HepG2 (cell line): ENCODE data around the gene SMCO4. TPM values are rescaled to one million over a fixed set of nuclear protein-coding genes. Genes with fewer than 3 reads are reported as not detected.

Experiments used
- ATM ChIP-seq: fragments of 450-650 bp; IDR thresholded peaks from 2 replicates; pipeline ENCODE4 v1.7.1; 2017; ENCODE audit warnings: mild to moderate bottlenecking, borderline replicate concordance
- CENPX ChIP-seq: sonication (generic); formaldehyde crosslinking; IDR thresholded peaks from 2 replicates; pipeline ENCODE4 v1.9.0; 2021; ENCODE audit warnings: mild to moderate bottlenecking, missing genetic modification reagents, moderate library complexity
- CHD2 ChIP-seq: IDR thresholded peaks from 2 replicates; pipeline ENCODE4 v1.6.1; 2011; ENCODE audit warnings: low read depth, low read length, improper control_type of control experiment
- EED ChIP-seq: sonication (generic); formaldehyde crosslinking; IDR thresholded peaks from 2 replicates; pipeline ENCODE4 v1.5.0; 2020; ENCODE audit warnings: mild to moderate bottlenecking, missing genetic modification reagents
- FOSL1 ChIP-seq: sonication (generic); formaldehyde crosslinking; IDR thresholded peaks from 2 replicates; pipeline ENCODE4 v1.9.0; 2021; ENCODE audit warnings: missing genetic modification reagents, borderline replicate concordance
- FOXJ3 ChIP-seq: sonication (generic); formaldehyde crosslinking; IDR thresholded peaks from 2 replicates; pipeline ENCODE4 v1.4.0; 2020; ENCODE audit warnings: missing genetic modification reagents, mild to moderate bottlenecking, borderline replicate concordance
- HHEX ChIP-seq: IDR thresholded peaks from 2 replicates; pipeline ENCODE4 v1.6.1; 2016; ENCODE audit warnings: control low read depth
- HIVEP1 ChIP-seq: sonication (generic); formaldehyde crosslinking; IDR thresholded peaks from 2 replicates; pipeline ENCODE4 v1.4.0; 2020; ENCODE audit warnings: mild to moderate bottlenecking, missing genetic modification reagents
- HNF4A ChIP-seq: sonication (generic); formaldehyde crosslinking; IDR thresholded peaks from 2 replicates; pipeline ENCODE4 v1.4.0; 2020; ENCODE audit warnings: missing genetic modification reagents
- HOXA5 ChIP-seq: sonication (generic); formaldehyde crosslinking; IDR thresholded peaks from 2 replicates; pipeline ENCODE4 v1.4.0; 2020; ENCODE audit warnings: missing genetic modification reagents
- KDM2A ChIP-seq: sonication (generic); formaldehyde crosslinking; IDR thresholded peaks from 2 replicates; pipeline ENCODE4 v1.4.0; 2020; ENCODE audit warnings: low read depth, missing genetic modification reagents, borderline replicate concordance
- KLF16 ChIP-seq, 2 experiments: sonication (generic) in 1 of 2; formaldehyde crosslinking in 1 of 2; IDR thresholded peaks; 2 replicates each; pipeline versions ENCODE4 v1.6.1 to v1.8.0; 2016 to 2023; ENCODE audit warnings: missing genetic modification reagents in 2 of 2, missing compliant biosample characterization in 1 of 2
- MTF1 ChIP-seq: sonication (generic); formaldehyde crosslinking; IDR thresholded peaks from 2 replicates; pipeline ENCODE4 v1.5.0; 2020; ENCODE audit warnings: missing genetic modification reagents
- NCOA2 ChIP-seq: sonication (generic); formaldehyde crosslinking; IDR thresholded peaks from 2 replicates; pipeline ENCODE4 v1.8.0; 2022; ENCODE audit warnings: inconsistent platforms
- PHB2 ChIP-seq: fragments of 450-650 bp; IDR thresholded peaks from 2 replicates; pipeline ENCODE4 v1.6.1; 2018; ENCODE audit not compliant: partially characterized antibody
- POLR2AphosphoS5 ChIP-seq: IDR thresholded peaks from 2 replicates; pipeline ENCODE4 v1.6.1; 2012; ENCODE audit warnings: low read depth, low read length
- SALL1 ChIP-seq: sonication (generic); formaldehyde crosslinking; IDR thresholded peaks from 2 replicates; pipeline ENCODE4 v1.8.0; 2022; ENCODE audit warnings: mild to moderate bottlenecking, missing genetic modification reagents
- SOX6 ChIP-seq, 2 experiments: fragments of 450-650 bp in 1 of 2; sonication (generic) in 1 of 2; formaldehyde crosslinking in 1 of 2; IDR thresholded peaks; 2 replicates each; pipeline versions ENCODE4 v1.4.0 to v1.6.1; 2017 to 2020; ENCODE audit warnings: antibody characterized with exemption in 1 of 2, mild to moderate bottlenecking in 1 of 2, missing genetic modification reagents in 1 of 2
- TEAD3 ChIP-seq: optimal IDR thresholded peaks from 2 replicates; pipeline ENCODE3; 2016; ENCODE audit warnings: borderline replicate concordance
- TOPORS ChIP-seq: sonication (generic); formaldehyde crosslinking; IDR thresholded peaks from 2 replicates; pipeline ENCODE4 v1.8.0; 2023; ENCODE audit warnings: mild to moderate bottlenecking, missing genetic modification reagents
- ZFP82 ChIP-seq: sonication (generic); formaldehyde crosslinking; IDR thresholded peaks from 2 replicates; pipeline ENCODE4 v1.5.1; 2020; ENCODE audit warnings: mild to moderate bottlenecking, missing genetic modification reagents, borderline replicate concordance
- ZNF101 ChIP-seq: sonication (generic); formaldehyde crosslinking; IDR thresholded peaks from 2 replicates; pipeline ENCODE4 v1.4.0; 2020; ENCODE audit warnings: mild to moderate bottlenecking, low read depth, missing genetic modification reagents, borderline replicate concordance
- ZNF225 ChIP-seq: sonication (generic); formaldehyde crosslinking; IDR thresholded peaks from 2 replicates; pipeline ENCODE4 v1.4.0; 2020; ENCODE audit warnings: mild to moderate bottlenecking, missing genetic modification reagents
- ZNF367 ChIP-seq: sonication (generic); formaldehyde crosslinking; IDR thresholded peaks from 2 replicates; pipeline ENCODE4 v1.4.0; 2020; ENCODE audit warnings: missing genetic modification reagents, borderline replicate concordance
- ZNF382 ChIP-seq: sonication (generic); formaldehyde crosslinking; IDR thresholded peaks from 2 replicates; pipeline ENCODE4 v1.5.0; 2020; ENCODE audit warnings: missing genetic modification reagents, mild to moderate bottlenecking, borderline replicate concordance
- ZNF564 ChIP-seq: sonication (generic); formaldehyde crosslinking; IDR thresholded peaks from 2 replicates; pipeline ENCODE4 v1.8.1; 2023; ENCODE audit warnings: mild to moderate bottlenecking, missing genetic modification reagents
- ZNF761 ChIP-seq: sonication (generic); formaldehyde crosslinking; conservative IDR thresholded peaks from 2 replicates; pipeline ENCODE4 v1.4.0; 2020; ENCODE audit warnings: mild to moderate bottlenecking, missing genetic modification reagents
- polyA plus RNA-seq, 8 experiments: library from polyadenylated mRNA; depleted of rRNA in 3 of 8; stranded (reverse) in 7 of 8; unstranded in 1 of 8; fragments of >200 nt; fragmentation: Illumina TruSeq in 4 of 8; extraction: Trizol in 4 of 8; gene quantifications; 2 replicates each; pipeline versions ENCODE4 v1.2.1 to v1.2.3, GENCODE V29; 2011 to 2016; ENCODE audit warnings: low read depth in 4 of 8, missing spikeins in 1 of 8, mixed read lengths in 1 of 8; ENCODE audit not compliant: insufficient read depth in 1 of 8
- total RNA-seq, 5 experiments: library from RNA; depleted of rRNA; stranded (reverse); fragments of >200 nt; fragmentation: Illumina TruSeq; extraction: Trizol; gene quantifications; 2 replicates each; pipeline ENCODE4 v1.2.3, GENCODE V29; 2016; ENCODE audit warnings: low read depth in 1 of 5
- TF ChIP-seq, protein P1 (sequence below): sonication (generic); formaldehyde crosslinking; conservative IDR thresholded peaks from 2 replicates; pipeline ENCODE4 v1.4.0; 2020; ENCODE audit warnings: missing genetic modification reagents
- TF ChIP-seq, protein P2 (sequence below): IDR thresholded peaks from 2 replicates; pipeline ENCODE4 v1.6.1; 2012; ENCODE audit warnings: inconsistent platforms
- TF ChIP-seq, protein P3 (sequence below): sonication (generic); formaldehyde crosslinking; IDR thresholded peaks from 2 replicates; pipeline ENCODE4 v1.5.1; 2020; ENCODE audit warnings: missing genetic modification reagents, mild to moderate bottlenecking, borderline replicate concordance

Gene SMCO4
- total and polyA plus RNA-seq, 2 of the 13 experiments (the other 11 are each of a cell fraction or from before 2014, with no cell fraction given) = 10.6 to 28.5 TPM

DNA sequence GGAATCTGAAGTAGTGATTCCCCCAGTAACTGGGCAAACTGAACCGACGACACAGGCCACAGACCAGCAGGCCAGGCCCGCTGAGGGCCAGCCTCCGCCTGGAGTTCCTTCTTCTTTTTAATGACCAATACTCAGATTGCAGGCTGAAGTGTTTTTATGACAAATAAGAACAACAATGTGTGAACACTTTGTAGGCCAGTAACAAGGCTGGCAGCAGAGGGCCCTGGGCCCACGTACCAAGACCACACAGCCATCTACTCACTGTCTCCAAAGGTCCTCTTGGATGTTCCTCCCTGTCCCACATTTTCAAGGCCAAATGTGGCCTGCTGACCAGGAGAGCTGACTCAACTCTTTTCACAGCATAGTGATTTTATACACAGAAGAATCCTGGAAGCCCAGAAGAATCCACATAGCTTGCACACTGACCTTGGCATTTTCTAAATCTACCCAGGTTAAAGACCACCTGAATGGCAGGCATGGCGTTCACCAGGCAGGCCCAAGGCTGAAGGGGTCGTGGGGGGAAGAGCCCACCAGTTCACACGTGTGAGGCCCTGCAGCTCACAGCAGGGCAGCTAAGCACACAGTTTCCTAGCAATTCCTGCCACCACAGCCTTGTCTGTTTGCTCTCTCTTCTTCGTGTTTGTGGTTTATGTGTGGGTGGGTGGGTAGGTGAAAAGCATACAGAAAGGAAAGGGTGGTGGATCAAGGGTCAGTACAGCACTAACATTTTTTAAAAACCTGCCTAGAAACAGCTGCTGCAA is 13.3 kb downstream of the SMCO4 start (continued):
- TF ChIP-seq FOSL1 (CRISPR knock-in tag) (no peak), ATM (no peak), EED (CRISPR knock-in tag) (no peak), SOX6 (IDR thresholded peaks at IDR 0.05) (no peak), SOX6 (CRISPR knock-in tag; IDR thresholded peaks at IDR 0.05) (peak; percentile 58), ZNF225 (CRISPR knock-in tag) (no peak), CENPX (CRISPR knock-in tag) (no peak), TEAD3 (CRISPR knock-in tag) (peak; percentile 37), CHD2 (no peak), HIVEP1 (CRISPR knock-in tag) (no peak), ZFP82 (no peak), PHB2 (no peak), HOXA5 (CRISPR knock-in tag) (no peak), SALL1 (CRISPR knock-in tag) (peak; percentile 29; the same call in 1 of the 2 replicates), ZNF101 (no peak), HHEX (no peak), POLR2AphosphoS5 (no peak), KLF16 (CRISPR knock-in tag; IDR thresholded peaks at IDR 0.05) (peak in 1 of 2 experiments; percentile 27; a peak in 1 of 4 replicates), FOXJ3 (CRISPR knock-in tag) (no peak), ZNF367 (CRISPR knock-in tag) (no peak), KDM2A (CRISPR knock-in tag) (no peak), HNF4A (CRISPR knock-in tag) (peak; percentile 76), ZNF564 (CRISPR knock-in tag) (no peak), ZNF761 (peak; percentile 76), NCOA2 (CRISPR knock-in tag) (peak; percentile 39; the same call in 1 of the 2 replicates), TOPORS (CRISPR knock-in tag) (no peak), MTF1 (no peak), ZNF382 (CRISPR knock-in tag) (no peak)
- TF ChIP-seq, protein P1, sequence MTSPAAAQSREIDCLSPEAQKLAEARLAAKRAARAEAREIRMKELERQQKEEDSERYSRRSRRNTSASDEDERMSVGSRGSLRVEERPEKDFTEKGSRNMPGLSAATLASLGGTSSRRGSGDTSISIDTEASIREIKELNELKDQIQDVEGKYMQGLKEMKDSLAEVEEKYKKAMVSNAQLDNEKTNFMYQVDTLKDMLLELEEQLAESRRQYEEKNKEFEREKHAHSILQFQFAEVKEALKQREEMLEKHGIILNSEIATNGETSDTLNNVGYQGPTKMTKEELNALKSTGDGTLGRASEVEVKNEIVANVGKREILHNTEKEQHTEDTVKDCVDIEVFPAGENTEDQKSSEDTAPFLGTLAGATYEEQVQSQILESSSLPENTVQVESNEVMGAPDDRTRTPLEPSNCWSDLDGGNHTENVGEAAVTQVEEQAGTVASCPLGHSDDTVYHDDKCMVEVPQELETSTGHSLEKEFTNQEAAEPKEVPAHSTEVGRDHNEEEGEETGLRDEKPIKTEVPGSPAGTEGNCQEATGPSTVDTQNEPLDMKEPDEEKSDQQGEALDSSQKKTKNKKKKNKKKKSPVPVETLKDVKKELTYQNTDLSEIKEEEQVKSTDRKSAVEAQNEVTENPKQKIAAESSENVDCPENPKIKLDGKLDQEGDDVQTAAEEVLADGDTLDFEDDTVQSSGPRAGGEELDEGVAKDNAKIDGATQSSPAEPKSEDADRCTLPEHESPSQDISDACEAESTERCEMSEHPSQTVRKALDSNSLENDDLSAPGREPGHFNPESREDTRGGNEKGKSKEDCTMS = no peak
- TF ChIP-seq, protein P2, sequence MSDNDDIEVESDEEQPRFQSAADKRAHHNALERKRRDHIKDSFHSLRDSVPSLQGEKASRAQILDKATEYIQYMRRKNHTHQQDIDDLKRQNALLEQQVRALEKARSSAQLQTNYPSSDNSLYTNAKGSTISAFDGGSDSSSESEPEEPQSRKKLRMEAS = peak; percentile 23; the same call in 1 of the 2 replicates
- TF ChIP-seq, protein P3, sequence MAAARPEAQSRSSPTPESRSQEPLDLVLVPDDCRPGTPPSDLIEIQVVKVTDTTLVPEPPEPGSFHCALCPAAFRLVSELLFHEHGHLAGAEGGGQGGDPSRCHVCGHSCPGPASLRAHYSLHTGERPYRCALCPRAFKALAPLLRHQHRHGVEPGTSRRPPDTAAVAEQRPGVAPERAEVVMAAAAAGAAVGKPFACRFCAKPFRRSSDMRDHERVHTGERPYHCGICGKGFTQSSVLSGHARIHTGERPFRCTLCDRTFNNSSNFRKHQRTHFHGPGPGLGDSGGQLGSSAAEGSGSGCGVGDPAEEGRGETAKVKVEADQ (CRISPR knock-in tag) = peak; percentile 72; the same call in 1 of the 2 replicates
